NCI-H1436 (cell line): ENCODE results near the gene TMEM82.

Experiments
- DNase-seq: peaks from one replicate; lab custom pipeline; 2025; lab: John Stamatoyannopoulos, UW

Gene TMEM82

GRCh38 chr1:15720861-15721260 lies 21.4 kb upstream of the TMEM82 start:
- no peak for DNase-seq

GRCh38 chr1:15722411-15722810 lies 19.9 kb upstream of the TMEM82 start:
- DNase-seq, result no peak

DNA sequence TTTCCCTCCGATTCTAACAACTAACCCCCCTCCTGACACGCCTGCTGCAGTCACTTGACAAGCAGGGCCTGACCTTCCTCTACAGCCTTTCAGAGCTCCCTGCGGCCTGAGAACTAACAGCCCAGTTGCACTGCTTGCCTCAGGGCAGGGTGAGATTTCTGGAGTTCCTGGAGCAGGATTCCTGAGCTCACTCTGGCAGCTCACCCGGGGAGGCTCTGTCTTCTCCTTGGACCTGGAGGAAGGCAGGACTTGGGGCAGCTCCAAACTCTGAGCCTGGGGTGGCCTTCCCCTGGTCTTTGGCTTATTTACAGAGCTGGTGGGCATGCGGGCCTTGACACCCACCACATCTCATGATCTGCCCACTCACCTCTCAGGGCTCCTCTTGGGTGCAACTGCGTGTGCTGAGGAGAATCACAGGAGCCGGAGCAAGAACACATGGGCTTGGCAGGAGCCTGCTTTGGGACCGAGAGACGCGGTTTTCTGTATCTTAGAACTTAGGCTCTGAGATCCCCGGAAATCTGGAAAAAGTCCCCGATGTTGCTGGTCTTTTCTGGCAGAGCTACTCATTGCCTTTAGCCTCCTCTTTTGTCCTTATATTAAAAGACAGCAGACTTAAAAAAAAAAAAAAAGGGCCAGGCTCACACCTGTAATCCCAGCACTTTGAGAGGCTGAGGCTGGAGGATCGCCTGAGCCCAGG lies 19.3 kb upstream of the TMEM82 start:
- no peak for DNase-seq

DNA sequence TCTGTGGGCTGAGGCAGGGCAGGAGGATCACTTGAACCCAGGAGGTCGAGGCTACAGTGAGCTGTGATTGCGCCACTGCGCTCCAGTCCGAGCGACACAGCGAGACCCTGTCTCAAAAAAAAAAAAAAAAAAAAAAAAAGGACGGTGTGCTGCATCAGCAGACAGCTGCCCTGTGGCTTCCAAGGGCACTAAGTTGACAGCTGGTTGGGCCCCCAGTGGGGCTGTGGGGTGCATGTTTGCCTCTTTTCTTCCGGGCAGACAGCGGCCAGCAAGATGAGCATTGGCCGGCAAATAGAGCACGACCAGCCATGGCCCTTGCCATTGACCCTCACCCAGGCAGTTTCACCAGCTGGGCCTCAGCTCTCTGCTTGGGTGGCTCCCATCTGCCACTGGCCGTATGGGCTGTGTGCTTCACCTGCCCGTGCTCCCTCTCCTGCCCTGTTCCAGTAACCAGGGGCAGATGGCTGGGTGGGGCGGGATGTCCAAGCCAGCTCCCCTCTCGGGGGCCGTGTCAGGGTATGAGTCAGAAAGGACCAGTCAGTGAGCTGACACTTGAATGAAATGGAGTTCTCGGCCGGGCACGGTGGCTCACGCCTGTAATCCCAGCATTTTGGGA lies 18.6 kb upstream of the TMEM82 start:
- DNase-seq, result no peak

- DNase-seq, result no peak
Measured at GRCh38 chr1:15724949-15725880, 17.1 kb upstream of the TMEM82 start.

DNA sequence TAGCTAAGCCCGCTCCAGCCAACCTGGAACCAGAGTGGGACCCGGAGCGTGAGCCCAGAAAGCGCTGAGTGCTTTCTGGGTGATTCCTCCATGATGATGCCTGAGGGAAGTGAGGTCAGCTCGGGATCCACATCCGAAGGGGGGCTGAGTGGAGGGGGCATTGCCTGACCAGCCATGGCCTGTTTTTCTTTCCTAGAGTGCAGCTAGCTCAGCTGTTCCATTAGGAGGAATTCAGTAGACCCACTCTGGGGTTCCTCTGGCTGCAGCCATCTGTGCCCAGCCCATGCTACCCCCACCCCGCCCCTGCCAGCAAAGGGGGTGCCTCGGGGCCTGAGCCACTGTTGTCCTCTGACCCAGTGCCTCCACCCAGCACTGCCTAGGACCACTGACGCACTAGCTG lies 15.8 kb upstream of the TMEM82 start:
- no peak for DNase-seq

DNA sequence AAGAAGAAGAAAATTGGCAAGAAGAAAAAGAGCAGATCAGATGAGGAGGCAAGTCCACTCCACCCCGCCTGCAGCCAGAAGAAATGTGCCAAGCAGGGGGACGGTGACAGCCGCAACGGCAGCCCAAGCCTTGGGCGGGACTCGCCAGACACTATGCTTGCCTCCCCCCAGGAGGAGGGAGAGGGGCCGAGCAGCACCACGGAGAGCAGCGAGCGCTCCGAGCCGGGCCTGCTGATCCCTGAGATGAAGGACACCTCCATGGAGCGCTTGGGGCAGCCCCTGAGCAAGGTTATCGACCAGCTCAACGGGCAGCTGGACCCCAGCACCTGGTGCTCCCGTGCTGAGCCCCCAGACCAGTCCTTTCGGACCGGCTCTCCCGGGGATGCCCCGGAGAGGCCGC lies 15.3 kb upstream of the TMEM82 start:
- DNase-seq, result no peak

- DNase-seq, result no peak
Measured at GRCh38 chr1:15727424-15727823, 14.9 kb upstream of the TMEM82 start.

DNA sequence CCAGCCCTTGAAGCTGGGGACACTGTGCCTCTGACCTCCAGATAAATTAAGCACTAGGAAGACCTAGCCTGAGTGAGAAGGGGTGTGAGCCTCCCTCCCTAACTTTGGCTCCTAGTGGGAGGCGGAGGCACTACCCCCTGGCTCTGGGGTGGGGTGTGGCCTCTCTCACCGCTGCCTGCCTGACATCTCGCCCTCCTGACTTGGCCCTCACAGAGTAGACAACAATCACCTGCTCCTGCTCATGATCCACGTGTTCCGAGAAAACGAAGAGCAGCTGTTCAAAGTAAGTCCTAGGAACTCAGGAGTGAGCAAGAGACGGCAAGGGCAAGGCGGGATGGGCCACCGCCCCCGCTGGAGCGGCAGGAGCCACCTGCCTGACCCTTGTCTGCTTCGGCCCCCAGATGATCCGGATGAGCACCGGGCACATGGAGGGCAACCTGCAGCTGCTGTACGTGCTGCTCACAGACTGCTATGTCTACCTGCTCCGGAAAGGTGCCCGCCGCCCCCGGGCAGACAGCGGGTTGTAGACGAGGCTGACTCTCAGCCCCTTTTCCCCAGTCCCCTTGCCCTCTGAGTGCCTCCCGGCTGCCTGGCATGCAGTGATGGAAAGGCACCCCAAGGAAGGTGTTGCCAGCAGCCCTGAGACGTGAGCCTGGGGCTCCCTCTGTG lies 14.3 kb upstream of the TMEM82 start:
- no peak for DNase-seq

- DNase-seq, result no peak
Measured at GRCh38 chr1:15728937-15729657, 13.2 kb upstream of the TMEM82 start.

- DNase-seq, result no peak
Measured at GRCh38 chr1:15730423-15730822, 11.9 kb upstream of the TMEM82 start.

- DNase-seq, result no peak
Measured at GRCh38 chr1:15730936-15731335, 11.4 kb upstream of the TMEM82 start.

- DNase-seq, result no peak
Measured at GRCh38 chr1:15731735-15732685, 10.3 kb upstream of the TMEM82 start.

- DNase-seq, result no peak
Measured at GRCh38 chr1:15732686-15733081, 9.6 kb upstream of the TMEM82 start.

DNA sequence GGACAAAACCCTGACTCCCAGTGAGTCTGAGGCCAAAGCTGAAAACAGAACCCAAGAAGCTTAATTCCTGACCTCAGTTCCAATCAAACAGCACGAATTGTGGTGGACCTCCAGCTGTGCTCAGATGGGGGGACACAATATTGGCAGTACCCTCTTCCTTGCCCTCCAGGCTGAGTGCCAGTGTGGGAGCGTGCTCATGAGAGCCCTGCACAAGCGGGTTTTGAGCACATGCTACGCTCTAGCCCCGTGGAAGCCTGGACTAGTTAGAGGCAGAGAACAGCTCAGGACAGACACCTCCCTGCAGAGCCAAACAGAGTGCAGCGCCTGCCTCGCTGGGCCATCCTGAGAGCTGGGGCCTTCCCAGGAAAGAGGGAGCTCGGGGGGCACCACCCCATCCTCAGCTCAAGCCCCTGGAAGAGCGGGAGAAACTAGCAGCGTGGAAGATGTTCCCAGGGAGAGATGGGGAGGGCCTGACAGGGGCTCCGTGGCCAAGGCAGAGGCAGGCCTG lies 9.0 kb upstream of the TMEM82 start:
- no peak for DNase-seq

DNA sequence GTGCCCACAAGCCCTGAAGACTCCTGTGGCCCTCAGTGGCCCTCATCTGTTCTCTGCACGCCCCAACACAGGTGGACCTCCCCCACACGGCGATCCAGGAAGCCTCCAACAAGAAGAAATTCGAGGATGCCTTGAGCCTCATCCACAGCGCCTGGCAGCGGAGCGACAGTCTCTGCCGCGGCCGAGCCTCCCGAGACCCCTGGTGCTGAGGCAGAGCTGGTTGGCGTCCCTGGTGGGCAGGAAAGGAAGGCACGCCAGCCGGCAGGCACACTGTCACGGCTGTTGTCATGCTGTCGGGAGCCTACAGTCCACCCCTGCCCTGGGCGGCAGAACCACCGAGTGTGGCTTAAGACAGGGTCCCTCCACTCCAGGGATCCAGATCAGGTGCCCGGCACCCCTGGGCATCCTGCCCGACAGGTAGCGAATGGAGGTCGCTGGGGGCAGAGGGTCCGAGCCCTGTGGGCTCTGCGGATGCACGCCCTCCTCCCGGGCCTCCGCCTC lies 8.5 kb upstream of the TMEM82 start:
- no peak for DNase-seq

DNA sequence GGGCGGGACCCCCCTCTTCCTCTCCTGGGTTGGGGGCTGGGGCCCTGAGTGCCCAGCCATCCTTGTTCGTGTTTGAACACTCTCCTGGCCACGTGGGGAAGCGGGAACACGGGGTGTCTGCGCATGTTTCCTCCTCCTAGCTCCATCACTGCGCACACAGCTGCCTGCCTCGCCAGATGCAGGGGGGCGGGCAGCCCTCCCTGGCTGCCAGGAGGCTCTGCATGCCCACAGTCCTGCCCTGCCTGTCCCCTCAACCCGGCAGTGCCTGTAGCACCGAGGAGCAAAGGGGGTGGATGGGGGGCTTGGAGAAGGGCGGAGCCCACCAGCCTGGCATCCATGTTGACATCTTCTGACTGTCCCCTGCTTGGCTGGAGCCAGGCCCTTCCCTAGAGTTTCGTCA lies 8.0 kb upstream of the TMEM82 start:
- no peak for DNase-seq

- no peak for DNase-seq
Measured at GRCh38 chr1:15734901-15735300, 7.4 kb upstream of the TMEM82 start.

DNA sequence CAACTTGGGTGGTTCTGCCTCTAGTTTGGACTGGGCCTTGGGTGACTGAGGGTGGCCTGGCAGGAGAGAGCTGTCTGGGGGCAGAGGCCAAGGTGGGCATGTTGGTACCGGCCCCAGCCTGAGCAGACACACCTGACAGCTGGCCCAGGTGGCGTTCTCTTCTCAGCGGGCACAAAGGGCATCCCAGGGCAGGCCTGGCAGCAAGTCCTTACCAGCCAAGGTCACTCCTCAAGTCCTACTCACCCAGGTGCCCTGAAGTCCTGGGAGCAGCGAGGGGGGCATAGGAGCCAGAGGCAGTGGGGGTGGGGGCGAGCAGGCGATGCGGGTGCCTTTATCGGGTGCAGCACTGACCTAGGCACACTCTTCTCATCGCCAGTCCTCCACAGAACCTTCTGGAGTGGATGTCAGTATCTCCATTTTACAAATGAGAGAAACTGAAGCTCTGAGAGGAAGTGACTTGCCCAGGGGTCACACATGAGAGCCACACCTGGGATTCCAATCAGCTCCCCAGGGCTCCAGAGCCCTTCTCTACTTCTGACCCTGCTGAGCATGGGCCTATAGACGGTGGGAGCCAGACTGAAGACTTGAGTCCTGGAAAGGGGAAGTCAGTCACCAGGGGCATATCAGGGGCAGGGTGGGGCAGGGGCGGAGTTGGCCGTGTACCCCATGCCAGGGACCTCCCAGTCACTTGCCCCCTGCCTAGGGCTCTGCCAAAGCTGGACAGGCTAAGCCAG lies 6.8 kb upstream of the TMEM82 start:
- no peak for DNase-seq
